Body of pancreas (tissue), 4 donors: ENCODE data around the gene CTSZ.

Experiments used
- CTCF ChIP-seq, 7 experiments: fragments of 450-650 bp in 4 of 7; fragments of 200-600 bp in 3 of 7; sonication (generic) in 3 of 7; IDR thresholded peaks; one replicate each; pipeline ENCODE4 v1.5.1; 2016 to 2019; ENCODE audit warnings: antibody characterized with exemption in 7 of 7
- POLR2A ChIP-seq, 3 donors: fragments of 450-650 bp; IDR thresholded peaks; one replicate each; pipeline ENCODE4 v1.6.1; 2016; ENCODE audit warnings: antibody characterized with exemption in 3 of 3, mild to moderate bottlenecking in 2 of 3

GRCh38 chr20:58986286-58986967 lies 20.6 kb downstream of the CTSZ start:
- no peak for TF ChIP-seq CTCF (IDR thresholded peaks at IDR 0.05)
- no peak for TF ChIP-seq POLR2A (IDR thresholded peaks at IDR 0.05)
